Activated naive CD4-positive, alpha-beta T cell treated with anti-CD3 and anti-CD28 coated beads, Interleukin-2, amount 50 U/mL, for 24 hours (primary cell): ENCODE data around the gene SLC25A15.
"Not testable (repeated sequence)": the region's sequence is repeated elsewhere in the genome, so short reads cannot be mapped to it uniquely, and the experiment has no call there.

Experiments
- H3K27ac Mint-ChIP-seq: one replicate; pipeline ENCODE4 v1.8.0; 2021; ENCODE audit warnings: mild to moderate bottlenecking, mixed read lengths
- H3K27me3 Mint-ChIP-seq: one replicate; pipeline ENCODE4 v1.8.0; 2021; ENCODE audit warnings: mixed read lengths
- H3K36me3 Mint-ChIP-seq: one replicate; pipeline ENCODE4 v1.8.0; 2021; ENCODE audit warnings: mixed read lengths
- H3K4me1 Mint-ChIP-seq: one replicate; pipeline ENCODE4 v1.8.0; 2021; ENCODE audit warnings: mixed read lengths
- H3K4me3 Mint-ChIP-seq: one replicate; pipeline ENCODE4 v1.8.0; 2021; ENCODE audit warnings: mild to moderate bottlenecking, mixed read lengths
- H3K9me3 Mint-ChIP-seq: one replicate; pipeline ENCODE4 v1.8.0; 2021; ENCODE audit warnings: mixed read lengths

SLC25A15 gene

GRCh38 chr13:40776681-40777165, 12.7 kb upstream of the SLC25A15 start:
- Mint-ChIP-seq H3K4me1 (peaks cover 31% of the 10 kb centered on the region), H3K27ac (peak overlapping the region; percentile 98), H3K27me3 (no peaks in the 10 kb centered on the region), H3K4me3 (peak overlapping the region; percentile 75), H3K36me3 (no peaks in the 10 kb centered on the region), H3K9me3 (no peaks in the 10 kb centered on the region)

- Mint-ChIP-seq H3K4me1 (peaks cover 31% of the 10 kb centered on the region), H3K9me3 (no peaks in the 10 kb centered on the region), H3K36me3 (no peaks in the 10 kb centered on the region), H3K27ac (peak overlapping the region; percentile 98), H3K4me3 (peak overlapping the region; percentile 75), H3K27me3 (no peaks in the 10 kb centered on the region)
Observed at GRCh38 chr13:40777166-40777808, 12.1 kb upstream of the SLC25A15 start.

- Mint-ChIP-seq H3K27me3 (no peaks in the 10 kb centered on the region), H3K9me3 (no peaks in the 10 kb centered on the region), H3K27ac (peak overlapping the region; percentile 98), H3K4me1 (peaks cover 31% of the 10 kb centered on the region), H3K4me3 (peak overlapping the region; percentile 40), H3K36me3 (no peaks in the 10 kb centered on the region)
Observed at GRCh38 chr13:40777809-40778175, 11.6 kb upstream of the SLC25A15 start.

- H3K4me1 Mint-ChIP-seq: peaks cover 31% of the 10 kb centered on the region
Observed at GRCh38 chr13:40779049-40779448, 10.4 kb upstream of the SLC25A15 start.

GRCh38 chr13:40779796-40780285, 9.6 kb upstream of the SLC25A15 start:
- Mint-ChIP-seq H3K4me1 (peaks cover 31% of the 10 kb centered on the region), H3K36me3 (no peaks in the 10 kb centered on the region), H3K27me3 (no peaks in the 10 kb centered on the region), H3K27ac (no peak overlapping the region), H3K4me3 (no peak overlapping the region), H3K9me3 (no peaks in the 10 kb centered on the region)

More at GRCh38 chr13:40779049-40779448, 10.4 kb upstream of the SLC25A15 start:
- H3K27ac Mint-ChIP-seq: peak overlapping the region; percentile 85
- no peaks in the 10 kb centered on the region for H3K27me3 Mint-ChIP-seq
- no peaks in the 10 kb centered on the region for H3K36me3 Mint-ChIP-seq
- H3K4me3 Mint-ChIP-seq: no peak overlapping the region
- H3K9me3 Mint-ChIP-seq: no peaks in the 10 kb centered on the region

GRCh38 chr13:40780822-40781401, 8.5 kb upstream of the SLC25A15 start:
- peaks cover 25% of the 10 kb centered on the region for H3K4me1 Mint-ChIP-seq
- H3K4me3 Mint-ChIP-seq: no peak overlapping the region
- H3K36me3 Mint-ChIP-seq: no peaks in the 10 kb centered on the region
- no peaks in the 10 kb centered on the region for H3K9me3 Mint-ChIP-seq
- H3K27ac Mint-ChIP-seq: no peak overlapping the region
- no peaks in the 10 kb centered on the region for H3K27me3 Mint-ChIP-seq

- Mint-ChIP-seq H3K27me3 (no peaks in the 10 kb centered on the region), H3K27ac (peak overlapping the region; percentile 10), H3K4me1 (peaks cover 24% of the 10 kb centered on the region), H3K4me3 (no peak overlapping the region), H3K36me3 (no peaks in the 10 kb centered on the region), H3K9me3 (no peaks in the 10 kb centered on the region)
Observed at GRCh38 chr13:40781717-40782116, 7.7 kb upstream of the SLC25A15 start.

- H3K9me3 Mint-ChIP-seq, H3K27me3 Mint-ChIP-seq, H3K36me3 Mint-ChIP-seq, H3K27ac Mint-ChIP-seq, H3K4me3 Mint-ChIP-seq: not testable (repeated sequence)
- peaks cover 22% of the 10 kb centered on the region for H3K4me1 Mint-ChIP-seq
Observed at GRCh38 chr13:40782971-40783370, 6.4 kb upstream of the SLC25A15 start.

- no peak overlapping the region for H3K4me3 Mint-ChIP-seq
- no peaks in the 10 kb centered on the region for H3K9me3 Mint-ChIP-seq
- H3K27me3 Mint-ChIP-seq: no peaks in the 10 kb centered on the region
- no peak overlapping the region for H3K27ac Mint-ChIP-seq
- peaks cover 16% of the 10 kb centered on the region for H3K4me1 Mint-ChIP-seq
- H3K36me3 Mint-ChIP-seq: no peaks in the 10 kb centered on the region
Observed at GRCh38 chr13:40784540-40784939, 4.9 kb upstream of the SLC25A15 start.

- H3K4me3 Mint-ChIP-seq: no peak overlapping the region
- H3K9me3 Mint-ChIP-seq: no peaks in the 10 kb centered on the region
- no peaks in the 10 kb centered on the region for H3K27me3 Mint-ChIP-seq
- peaks cover 25% of the 10 kb centered on the region for H3K4me1 Mint-ChIP-seq
- no peaks in the 10 kb centered on the region for H3K36me3 Mint-ChIP-seq
- no peak overlapping the region for H3K27ac Mint-ChIP-seq
Observed at GRCh38 chr13:40786568-40786996, 2.8 kb upstream of the SLC25A15 start.

GRCh38 chr13:40787062-40787461, 2.3 kb upstream of the SLC25A15 start:
- Mint-ChIP-seq H3K36me3 (no peaks in the 10 kb centered on the region), H3K4me1 (peaks cover 25% of the 10 kb centered on the region)

GRCh38 chr13:40788540-40789274, 704 bp upstream of the SLC25A15 start:
- not testable (repeated sequence) for H3K9me3 Mint-ChIP-seq, H3K36me3 Mint-ChIP-seq, H3K27me3 Mint-ChIP-seq
- Mint-ChIP-seq H3K4me1 (peaks cover 25% of the 10 kb centered on the region), H3K27ac (peak overlapping the region; percentile 55), H3K4me3 (peak overlapping the region; percentile 74)

More at GRCh38 chr13:40787062-40787461, 2.3 kb upstream of the SLC25A15 start:
- no peak overlapping the region for H3K4me3 Mint-ChIP-seq
- no peaks in the 10 kb centered on the region for H3K27me3 Mint-ChIP-seq
- H3K27ac Mint-ChIP-seq: no peak overlapping the region
- no peaks in the 10 kb centered on the region for H3K9me3 Mint-ChIP-seq

GRCh38 chr13:40790154-40790616, 774 bp downstream of the SLC25A15 start:
- H3K9me3 Mint-ChIP-seq: no peaks in the 10 kb centered on the region
- H3K27me3 Mint-ChIP-seq: no peaks in the 10 kb centered on the region
- H3K36me3 Mint-ChIP-seq: no peaks in the 10 kb centered on the region
- H3K4me3 Mint-ChIP-seq: peak overlapping the region; percentile 76
- peak overlapping the region; percentile 51 for H3K27ac Mint-ChIP-seq
- H3K4me1 Mint-ChIP-seq: peaks cover 25% of the 10 kb centered on the region

GRCh38 chr13:40792284-40793051, 3.1 kb downstream of the SLC25A15 start:
- peaks cover 2% of the 10 kb centered on the region for H3K36me3 Mint-ChIP-seq
- H3K9me3 Mint-ChIP-seq: no peaks in the 10 kb centered on the region
- no peak overlapping the region for H3K27ac Mint-ChIP-seq
- H3K4me1 Mint-ChIP-seq: peaks cover 16% of the 10 kb centered on the region
- no peak overlapping the region for H3K4me3 Mint-ChIP-seq
- no peaks in the 10 kb centered on the region for H3K27me3 Mint-ChIP-seq

- H3K4me3 Mint-ChIP-seq: no peak overlapping the region
- no peaks in the 10 kb centered on the region for H3K9me3 Mint-ChIP-seq
- H3K4me1 Mint-ChIP-seq: peaks cover 13% of the 10 kb centered on the region
- H3K36me3 Mint-ChIP-seq: peaks cover 2% of the 10 kb centered on the region
- H3K27me3 Mint-ChIP-seq: no peaks in the 10 kb centered on the region
- H3K27ac Mint-ChIP-seq: no peak overlapping the region
Observed at GRCh38 chr13:40793339-40793738, 3.9 kb downstream of the SLC25A15 start.
